Fibroblast of pulmonary artery (primary cell): ENCODE measurements around the gene SNRPB2.

Experiments used
- DNase-seq: peaks from one replicate; pipeline ENCODE4 v3.0.0-alpha.2; 2010; ENCODE audit warnings: low read depth
- H3K4me3 ChIP-seq: replicated peaks from 2 replicates; pipeline ENCODE4 v1.5.1; 2011; ENCODE audit warnings: low read depth, mild to moderate bottlenecking, control low read depth, low read length, moderate library complexity
- TF ChIP-seq, protein P1 (sequence below): IDR thresholded peaks from 2 replicates; pipeline ENCODE4 v1.5.1; 2011; ENCODE audit warnings: mild to moderate bottlenecking, control low read depth, low read length, inconsistent platforms; ENCODE audit errors: missing control alignments

Gene SNRPB2

DNA sequence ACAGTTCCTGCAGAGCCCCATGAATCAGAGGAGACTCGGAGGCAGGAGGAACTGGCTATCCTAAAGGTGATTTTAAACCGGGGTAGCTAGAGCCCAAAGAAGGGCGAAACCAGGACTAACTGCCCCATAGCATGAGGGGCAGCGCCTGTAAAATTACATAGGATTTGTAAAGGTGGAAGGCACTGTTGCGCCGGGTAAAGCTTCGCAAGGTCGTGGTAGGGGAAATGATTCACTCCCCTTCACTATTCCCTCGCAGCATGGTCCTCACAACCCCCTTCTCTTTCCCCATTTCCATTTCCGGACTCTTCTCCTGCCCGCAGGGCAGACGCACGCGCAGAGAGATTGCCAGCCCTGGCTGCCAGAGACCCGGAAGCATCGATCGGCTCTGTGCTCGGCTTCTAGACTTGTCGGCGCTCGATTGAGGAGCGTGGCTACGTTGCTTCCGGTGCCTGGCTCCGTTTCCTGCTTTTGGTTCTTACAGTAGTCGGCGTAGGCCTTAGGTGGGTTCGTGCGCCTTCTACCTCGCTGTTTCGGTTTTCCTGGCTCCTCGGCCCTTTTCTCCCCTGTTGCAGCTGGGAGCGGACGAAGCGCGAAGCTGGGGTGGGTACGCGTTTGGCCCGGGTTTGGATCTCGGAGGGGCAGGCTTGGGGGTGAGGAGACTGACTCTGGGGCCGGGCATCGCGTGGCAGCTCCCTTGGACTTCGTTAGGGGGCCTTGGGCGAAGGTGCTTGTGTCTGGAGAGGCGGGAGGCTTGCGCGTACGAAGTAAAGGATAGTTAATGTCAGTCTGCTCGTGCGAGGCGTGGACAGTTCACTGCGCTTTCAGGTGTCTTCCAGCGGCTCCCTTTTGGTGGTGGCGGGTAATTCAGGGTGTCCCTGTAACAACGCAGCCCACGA is at the start of gene SNRPB2:
SNRPB2 (plus strand) TSS at position 462 of the 896 bp plus-strand sequence. CDS start 1,677 bp downstream, outside the sequence.
- TF ChIP-seq, protein P1, sequence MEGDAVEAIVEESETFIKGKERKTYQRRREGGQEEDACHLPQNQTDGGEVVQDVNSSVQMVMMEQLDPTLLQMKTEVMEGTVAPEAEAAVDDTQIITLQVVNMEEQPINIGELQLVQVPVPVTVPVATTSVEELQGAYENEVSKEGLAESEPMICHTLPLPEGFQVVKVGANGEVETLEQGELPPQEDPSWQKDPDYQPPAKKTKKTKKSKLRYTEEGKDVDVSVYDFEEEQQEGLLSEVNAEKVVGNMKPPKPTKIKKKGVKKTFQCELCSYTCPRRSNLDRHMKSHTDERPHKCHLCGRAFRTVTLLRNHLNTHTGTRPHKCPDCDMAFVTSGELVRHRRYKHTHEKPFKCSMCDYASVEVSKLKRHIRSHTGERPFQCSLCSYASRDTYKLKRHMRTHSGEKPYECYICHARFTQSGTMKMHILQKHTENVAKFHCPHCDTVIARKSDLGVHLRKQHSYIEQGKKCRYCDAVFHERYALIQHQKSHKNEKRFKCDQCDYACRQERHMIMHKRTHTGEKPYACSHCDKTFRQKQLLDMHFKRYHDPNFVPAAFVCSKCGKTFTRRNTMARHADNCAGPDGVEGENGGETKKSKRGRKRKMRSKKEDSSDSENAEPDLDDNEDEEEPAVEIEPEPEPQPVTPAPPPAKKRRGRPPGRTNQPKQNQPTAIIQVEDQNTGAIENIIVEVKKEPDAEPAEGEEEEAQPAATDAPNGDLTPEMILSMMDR = no peak
- peak within 1 kb of the TSS; percentile 95 for H3K4me3 ChIP-seq
- peak; percentile 96 for DNase-seq

DNA sequence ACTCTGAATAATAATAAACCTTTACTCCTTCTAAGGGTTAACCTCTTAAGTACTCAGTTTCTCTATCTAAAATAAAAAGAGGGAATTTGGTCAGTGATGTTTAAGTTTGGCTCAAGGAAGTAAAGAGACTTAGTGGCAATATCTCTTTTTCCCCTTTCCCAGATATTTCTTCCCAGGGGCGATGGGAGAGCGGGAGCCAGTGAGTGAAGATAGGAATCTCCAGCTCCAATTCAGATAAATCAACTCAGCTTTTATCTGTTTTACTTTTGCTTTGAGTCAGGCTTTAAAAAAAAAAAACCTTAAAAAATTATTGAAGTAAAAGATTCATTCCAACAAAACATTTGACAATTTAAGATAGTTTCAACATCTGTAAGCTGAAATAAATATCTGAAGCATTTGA is 45.4 kb upstream of the SNRPB2 start:
- no peak for DNase-seq
- TF ChIP-seq, protein P1 = no peak
- no peak overlapping the region for H3K4me3 ChIP-seq

DNA sequence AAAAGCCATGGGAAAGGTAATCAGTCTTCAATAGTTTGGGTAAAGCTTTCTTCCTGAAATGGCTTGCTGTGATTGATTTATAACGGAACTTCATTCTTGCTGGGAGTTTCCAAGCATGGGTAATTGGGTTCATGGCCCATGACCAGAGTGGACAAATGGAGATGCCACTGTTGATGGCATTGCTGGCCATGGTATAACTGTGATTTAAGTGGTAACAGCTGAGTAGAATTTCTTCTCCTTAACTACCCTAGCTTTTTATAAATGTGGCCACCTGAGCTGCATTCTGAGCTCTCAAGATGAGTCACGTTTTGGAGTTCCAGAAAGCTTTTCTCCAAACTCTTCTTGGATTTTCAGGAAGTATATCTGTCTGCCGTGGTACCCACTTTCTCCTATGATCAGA is 39.9 kb upstream of the SNRPB2 start:
- TF ChIP-seq, protein P1 = no peak
- H3K4me3 ChIP-seq = no peak overlapping the region
- DNase-seq = no peak

DNA sequence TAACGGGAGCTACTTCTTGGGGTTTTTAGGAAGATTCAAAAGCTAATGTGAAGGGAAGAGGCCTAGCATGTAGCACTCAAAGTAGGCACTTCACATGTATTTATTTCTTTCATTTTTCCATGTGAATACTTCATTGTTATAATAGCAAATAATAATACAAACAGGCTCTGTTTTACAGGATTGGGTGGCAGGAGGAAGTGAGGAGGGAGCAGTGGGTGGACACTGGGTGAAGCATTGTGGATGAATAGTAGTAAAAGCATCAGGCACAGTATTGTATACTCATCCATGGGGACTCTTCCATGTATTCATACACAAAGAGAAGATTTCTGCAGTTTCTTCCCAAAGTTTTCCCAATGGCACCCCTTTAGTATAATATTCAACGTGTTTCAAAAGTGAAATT is 38.4 kb upstream of the SNRPB2 start:
- TF ChIP-seq, protein P1 = no peak
- no peak for DNase-seq

DNA sequence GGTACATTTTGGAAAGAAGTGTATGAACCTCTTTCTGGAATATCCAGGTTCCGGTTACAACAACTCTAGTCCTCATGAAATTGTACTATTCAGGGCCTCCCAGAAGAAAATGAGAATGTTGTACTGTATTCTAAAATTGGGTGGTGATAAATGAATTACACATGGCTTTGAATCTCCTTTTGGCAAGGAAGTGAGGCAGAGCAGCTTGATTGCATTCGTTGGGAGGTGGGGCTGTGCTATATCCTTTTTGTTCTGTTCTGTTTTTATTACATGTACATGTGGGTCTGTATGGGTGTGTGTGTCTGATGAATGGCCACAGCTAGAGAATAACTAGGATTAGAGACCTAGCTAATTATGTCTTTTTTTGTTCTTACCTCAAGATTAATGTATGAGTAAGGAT is 37.8 kb upstream of the SNRPB2 start:
- no peak for DNase-seq
- TF ChIP-seq, protein P1 = no peak
- no peak overlapping the region for H3K4me3 ChIP-seq

More for the DNA sequence above, 38.4 kb upstream of the SNRPB2 start:
- H3K4me3 ChIP-seq = no peak overlapping the region

DNA sequence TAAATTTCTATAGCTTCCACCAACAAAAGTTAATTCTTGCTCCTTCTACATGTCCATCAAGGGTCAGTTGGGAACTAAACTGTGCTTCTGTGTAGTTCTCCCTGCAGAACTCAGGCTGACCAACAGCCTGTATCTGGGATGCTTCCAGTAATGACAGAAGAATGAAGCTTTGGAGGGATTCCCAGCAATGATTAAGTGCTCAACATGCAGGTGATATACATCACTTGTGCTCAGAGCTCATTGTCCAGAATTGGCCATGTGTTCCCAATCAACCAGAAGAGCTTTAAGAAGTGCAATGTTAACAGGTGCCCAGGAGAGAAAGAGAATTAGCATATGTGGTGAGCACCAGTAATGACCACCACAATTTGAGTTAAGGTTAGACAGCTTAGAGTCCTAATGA is 37.4 kb upstream of the SNRPB2 start:
- no peak for DNase-seq
- TF ChIP-seq, protein P1 = no peak
- no peak overlapping the region for H3K4me3 ChIP-seq
